ENCODE results near the gene NR2C2. TPM values are rescaled to one million over a fixed set of nuclear protein-coding genes. Genes with fewer than 3 reads are reported as not detected.

NR2C2 gene
- total and polyA plus RNA-seq, 10 of the 15 experiments (the other 5 are each of a cell fraction or from before 2014, with no cell fraction given), result 2.7 to 30.3 (median 18.3) TPM

- intact Hi-C loops (cut with micrococcal nuclease; ENCODE audit: unreplicated experiment), result loop anchor here (5.0 kb wide), 2 partner anchors 106 to 121 kb away; partner anchors contain the start of gene MRPS25
- TF ChIP-seq CBFB (IDR thresholded peaks at IDR 0.05; ENCODE audit: low read depth), result no peak
- TF ChIP-seq ZNF274 (IDR thresholded peaks at IDR 0.05; ENCODE audit: insufficient read depth, insufficient read length), result no peak
- TF ChIP-seq ZBTB40 (IDR thresholded peaks at IDR 0.05; ENCODE audit: borderline replicate concordance), result no peak
- TF ChIP-seq TARDBP (IDR thresholded peaks at IDR 0.05; ENCODE audit: borderline replicate concordance), result no peak
- TF ChIP-seq LARP7 (IDR thresholded peaks at IDR 0.05), result no peak
- TF ChIP-seq EGR1 (IDR thresholded peaks at IDR 0.05; ENCODE audit: borderline replicate concordance in 1 of 2, low read depth in 2 of 2, low read length in 2 of 2), result no peak
- TF ChIP-seq HDAC6 (IDR thresholded peaks at IDR 0.05; ENCODE audit: unreplicated experiment), result no peak
- no peak for TF ChIP-seq PAX8 (IDR thresholded peaks at IDR 0.05)
- TF ChIP-seq RELB (IDR thresholded peaks at IDR 0.05; ENCODE audit: low read depth), result no peak
- TF ChIP-seq FOXK2 (IDR thresholded peaks at IDR 0.05), result no peak
- TF ChIP-seq ZNF592 (IDR thresholded peaks at IDR 0.05), result no peak
- TF ChIP-seq MAX (IDR thresholded peaks at IDR 0.05; ENCODE audit: low read depth, low read length), result no peak
- TF ChIP-seq IRF3 (IDR thresholded peaks at IDR 0.05), result no peak
These were observed 664 bp upstream of the NR2C2 start for GRCh38 chr3:14946739-14947099.

More at GRCh38 chr3:14946739-14947099, 664 bp upstream of the NR2C2 start:
- peak overlapping the region; percentile 72 for H3K4me3 ChIP-seq
- H3K36me3 ChIP-seq (ENCODE audit: control insufficient read depth in 2 of 2, insufficient read depth in 2 of 2, low read length in 1 of 2), result peaks cover 0 to 6% of the 10 kb centered on the region in 2 experiments
- H3K27ac ChIP-seq (ENCODE audit: control insufficient read depth, insufficient read depth), result peak overlapping the region; percentile 98
- H3K9me3 ChIP-seq (replicated peaks; ENCODE audit: control insufficient read depth, insufficient read depth, low read length), result no peaks in the 10 kb centered on the region
- CTCF ChIA-PET, result interaction anchor here (0.6 to 1.3 kb wide), 4 partner anchors 20 to 166 kb away, joined by 3 to 4 read pairs (median 4); no protein-coding TSS in a partner anchor
- no peak for DNase-seq (ENCODE audit: low read depth, low spot score)
- RAD21 ChIA-PET (ENCODE audit: unreplicated experiment), result interaction anchor here (0.7 to 2.0 kb wide), 8 partner anchors 10 to 152 kb away, joined by 3 to 8 read pairs (median 4); partner anchors contain the start of gene RBSN
- peak overlapping the region; percentile 82 for H3K4me2 ChIP-seq (ENCODE audit: control insufficient read depth, insufficient read depth)
- ATAC-seq, result no peak
- SMC1A ChIA-PET (ENCODE audit: uncharacterized antibody, unreplicated experiment), result interaction anchor here (0.7 to 2.6 kb wide), 7 partner anchors 10 to 151 kb away, joined by 3 to 15 read pairs (median 4); no protein-coding TSS in a partner anchor
- no TSS peak for BruUV-seq (replicated peaks)
- peaks cover 54% of the 10 kb centered on the region for H3K79me2 ChIP-seq (ENCODE audit: control insufficient read depth, insufficient read depth, low read length)
- peak overlapping the region; percentile 77 for H2AFZ ChIP-seq (ENCODE audit: control insufficient read depth, low read depth, low read length)
- 4% methylated on average over 8 of the region's 8 CpGs for WGBS (ENCODE audit: insufficient coverage, insufficient replicate concordance, low lambda C conversion rate, missing lambda C conversion rate)
- H4K20me1 ChIP-seq (ENCODE audit: control insufficient read depth, insufficient read depth), result no peaks in the 10 kb centered on the region
- in situ Hi-C loops (cut with MboI), result no loop called here
- H3K27me3 ChIP-seq (replicated peaks in 1 of 2; ENCODE audit: control insufficient read depth in 2 of 2, insufficient read depth in 2 of 2, low read length in 1 of 2), result no peaks in the 10 kb centered on the region
- H3K9ac ChIP-seq (ENCODE audit: control insufficient read depth, insufficient read depth, low read length), result peak overlapping the region; percentile 97
- peaks cover 3% of the 10 kb centered on the region for H3K4me1 ChIP-seq (ENCODE audit: control insufficient read depth, insufficient read depth, low read length)
- FAIRE-seq, result no peak
- POLR2A ChIA-PET, result interaction anchor here (0.5 to 2.5 kb wide), 7 partner anchors 9 to 437 kb away, joined by 3 to 10 read pairs (median 3); no protein-coding TSS in a partner anchor
